MCF 10A (cell line): ENCODE measurements around the gene PIGS. TPM values are rescaled to one million over a fixed set of nuclear protein-coding genes. Genes with fewer than 3 reads are reported as not detected.

Experiments used
- BruUV-seq: library from RNA; stranded (reverse); fragments of 400-500 nt; replicated peaks from 2 replicates; lab custom pipeline; 2021; lab: Mats Ljungman, UMichigan
- CTCF ChIA-PET: fragments of 300-600 bp; sonication (Branson Sonifier 250); formaldehyde crosslinking; extraction: SDS; loops from one replicate; lab custom pipeline; 2021; ENCODE audit warnings: antibody characterized with exemption, inconsistent platforms; lab: Yijun Ruan, JAX
- POLR2A ChIA-PET: fragments of 300-600, 350-650 bp; sonication (Branson Sonifier 250); formaldehyde crosslinking; extraction: SDS; loops from one replicate; lab custom pipeline; 2020; ENCODE audit warnings: antibody characterized with exemption, inconsistent platforms; lab: Yijun Ruan, JAX
- DNase-seq: peaks from one replicate; pipeline ENCODE4 v3.0.0-alpha.2; 2018; ENCODE audit not compliant: unreplicated experiment
- H3K27ac Mint-ChIP-seq: one replicate; pipeline ENCODE4 v1.8.0; 2022; ENCODE audit warnings: mild to moderate bottlenecking, low read depth, mixed read lengths; ENCODE audit not compliant: unreplicated experiment
- H3K27me3 Mint-ChIP-seq: one replicate; pipeline ENCODE4 v1.8.0; 2022; ENCODE audit warnings: mixed read lengths; ENCODE audit not compliant: insufficient read depth, unreplicated experiment
- H3K36me3 Mint-ChIP-seq: one replicate; pipeline ENCODE4 v1.8.0; 2022; ENCODE audit warnings: mild to moderate bottlenecking, moderate library complexity, mixed read lengths; ENCODE audit not compliant: insufficient read depth, unreplicated experiment
- H3K4me1 Mint-ChIP-seq: one replicate; pipeline ENCODE4 v1.8.0; 2022; ENCODE audit warnings: mixed read lengths; ENCODE audit not compliant: insufficient read depth, unreplicated experiment
- H3K4me3 Mint-ChIP-seq: one replicate; pipeline ENCODE4 v1.8.0; 2022; ENCODE audit warnings: mild to moderate bottlenecking, moderate library complexity, mixed read lengths; ENCODE audit not compliant: unreplicated experiment
- H3K9me3 Mint-ChIP-seq: one replicate; pipeline ENCODE4 v1.8.0; 2022; ENCODE audit warnings: mixed read lengths; ENCODE audit not compliant: unreplicated experiment
- intact Hi-C: fragments of 100-400 bp; cut with micrococcal nuclease; formaldehyde crosslinking; loops from 2 replicates; pipeline ENCODE4 v1.14.1; 2022
- total RNA-seq: library from RNA; stranded (reverse); gene quantifications from 2 replicates; pipeline ENCODE4 v1.2.3, GENCODE V29; 2022
- TF ChIP-seq, protein P1 (sequence below): fragments of 200-600 bp; IDR thresholded peaks from one replicate; pipeline ENCODE4 v1.8.0; 2022; ENCODE audit warnings: antibody characterized with exemption, mild to moderate bottlenecking; ENCODE audit not compliant: unreplicated experiment

PIGS gene
- total RNA-seq, 1 experiment from 2014 or later = 50.5 TPM

DNA sequence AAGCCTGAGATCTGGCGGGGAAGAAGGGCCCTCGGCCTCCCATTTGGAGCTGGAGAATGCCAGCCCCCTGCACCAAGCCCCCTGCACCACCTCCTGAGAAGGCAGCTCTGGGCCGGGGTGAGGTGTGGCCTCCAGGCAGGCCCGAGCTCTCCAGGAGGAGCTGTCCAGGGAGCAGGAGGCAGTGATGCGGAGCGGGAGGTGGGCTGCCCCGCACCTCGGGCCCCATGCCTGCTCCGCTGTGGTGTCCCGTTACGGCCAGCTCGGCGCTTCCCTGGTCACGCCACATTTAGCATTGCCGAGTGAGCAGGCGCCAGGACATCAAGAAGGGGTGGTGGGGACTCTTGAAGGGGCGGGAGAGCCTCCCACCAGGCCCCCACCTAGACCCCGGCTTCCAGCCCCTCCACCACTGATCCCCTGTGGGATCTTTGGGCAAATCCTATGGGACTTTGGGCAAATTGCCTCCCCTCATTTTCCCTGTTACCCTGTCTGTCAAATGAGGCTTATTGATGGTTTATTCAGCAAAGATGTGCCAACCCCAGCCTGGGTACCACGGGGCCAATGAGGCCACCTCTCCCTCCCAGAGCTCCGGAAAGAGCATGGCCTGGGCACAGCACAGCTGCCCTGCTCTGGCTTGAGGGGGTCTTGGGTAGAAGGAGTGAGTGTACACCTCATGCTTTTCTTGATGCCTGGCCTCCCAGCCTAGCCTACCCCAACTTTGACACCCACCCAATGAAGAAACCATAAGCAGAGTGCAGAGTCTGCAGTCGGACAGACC lies 49.8 kb downstream of the PIGS start:
- H3K4me3 Mint-ChIP-seq = no peak overlapping the region
- no TSS peak for BruUV-seq
- POLR2A ChIA-PET = no interaction called here

DNA sequence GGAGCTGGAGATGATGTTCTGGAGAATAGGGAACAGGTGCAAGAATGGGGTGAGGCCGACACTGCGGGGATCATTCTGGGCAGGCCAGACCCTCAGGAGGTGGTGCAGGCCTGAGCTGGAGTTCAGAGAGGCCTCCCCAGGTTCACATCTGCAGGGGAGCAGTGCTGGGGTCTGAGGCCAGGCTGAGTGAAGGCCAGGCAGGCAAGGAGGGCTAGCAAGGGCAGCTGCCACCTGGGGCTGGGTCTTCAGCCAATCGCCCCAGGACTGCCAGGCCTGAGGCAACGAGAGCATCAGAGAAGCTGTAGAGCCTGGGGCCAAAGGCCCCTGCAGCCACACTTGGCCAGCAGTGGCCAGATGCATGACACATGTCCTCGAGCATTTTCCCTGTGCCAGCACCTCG lies 50.6 kb downstream of the PIGS start:
- Mint-ChIP-seq H3K27ac (no peak overlapping the region), H3K4me3 (no peak overlapping the region), H3K4me1 (peaks cover 11% of the 10 kb centered on the region), H3K9me3 (no peaks in the 10 kb centered on the region), H3K36me3 (peaks cover 4% of the 10 kb centered on the region), H3K27me3 (no peaks in the 10 kb centered on the region)
- BruUV-seq = no TSS peak
- ChIA-PET POLR2A (interaction anchor here (0.6 kb wide), 1 partner anchor 25 kb away, joined by 3 read pairs; no protein-coding TSS in a partner anchor), CTCF (interaction anchor here (0.6 to 1.3 kb wide), 6 partner anchors 8 to 74 kb away, joined by 3 to 8 read pairs (median 4); no protein-coding TSS in a partner anchor)
- DNase-seq = no peak
- intact Hi-C loops = no loop called here
- TF ChIP-seq, protein P1, sequence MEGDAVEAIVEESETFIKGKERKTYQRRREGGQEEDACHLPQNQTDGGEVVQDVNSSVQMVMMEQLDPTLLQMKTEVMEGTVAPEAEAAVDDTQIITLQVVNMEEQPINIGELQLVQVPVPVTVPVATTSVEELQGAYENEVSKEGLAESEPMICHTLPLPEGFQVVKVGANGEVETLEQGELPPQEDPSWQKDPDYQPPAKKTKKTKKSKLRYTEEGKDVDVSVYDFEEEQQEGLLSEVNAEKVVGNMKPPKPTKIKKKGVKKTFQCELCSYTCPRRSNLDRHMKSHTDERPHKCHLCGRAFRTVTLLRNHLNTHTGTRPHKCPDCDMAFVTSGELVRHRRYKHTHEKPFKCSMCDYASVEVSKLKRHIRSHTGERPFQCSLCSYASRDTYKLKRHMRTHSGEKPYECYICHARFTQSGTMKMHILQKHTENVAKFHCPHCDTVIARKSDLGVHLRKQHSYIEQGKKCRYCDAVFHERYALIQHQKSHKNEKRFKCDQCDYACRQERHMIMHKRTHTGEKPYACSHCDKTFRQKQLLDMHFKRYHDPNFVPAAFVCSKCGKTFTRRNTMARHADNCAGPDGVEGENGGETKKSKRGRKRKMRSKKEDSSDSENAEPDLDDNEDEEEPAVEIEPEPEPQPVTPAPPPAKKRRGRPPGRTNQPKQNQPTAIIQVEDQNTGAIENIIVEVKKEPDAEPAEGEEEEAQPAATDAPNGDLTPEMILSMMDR = no peak

More for the DNA sequence above, 49.8 kb downstream of the PIGS start:
- H3K9me3 Mint-ChIP-seq = no peaks in the 10 kb centered on the region
- H3K27me3 Mint-ChIP-seq = no peaks in the 10 kb centered on the region
- DNase-seq = no peak
- CTCF ChIA-PET = interaction anchor here (0.7 to 1.3 kb wide), 5 partner anchors 18 to 141 kb away, joined by 3 to 8 read pairs (median 4); no protein-coding TSS in a partner anchor
- intact Hi-C loops = no loop called here
- peaks cover 4% of the 10 kb centered on the region for H3K36me3 Mint-ChIP-seq
- TF ChIP-seq, protein P1 = no peak
- peaks cover 15% of the 10 kb centered on the region for H3K4me1 Mint-ChIP-seq
- H3K27ac Mint-ChIP-seq = no peak overlapping the region

DNA sequence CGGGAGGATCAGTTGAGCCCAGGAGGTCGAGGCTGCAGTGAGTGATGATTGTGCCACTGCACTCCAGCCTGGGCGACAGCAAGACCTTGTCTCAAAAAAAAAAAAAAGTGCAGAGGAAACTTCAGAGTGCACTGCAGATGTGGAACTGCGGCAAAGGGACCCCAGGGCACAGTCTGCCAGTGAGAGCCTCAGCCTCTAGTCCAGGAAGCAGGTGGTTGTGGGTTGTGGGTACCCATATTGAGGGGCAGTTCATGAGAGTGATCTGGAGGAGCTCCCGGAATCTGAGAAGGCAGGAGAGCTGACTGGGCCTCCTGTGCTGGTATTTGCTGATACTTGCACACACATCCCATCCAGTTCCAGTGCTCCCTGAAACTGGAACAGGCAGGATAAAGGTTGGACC lies 52.1 kb downstream of the PIGS start:
- no peak for DNase-seq
- TF ChIP-seq, protein P1 = no peak
- no peaks in the 10 kb centered on the region for H3K27me3 Mint-ChIP-seq
- POLR2A ChIA-PET = interaction anchor here (1.2 kb wide), 1 partner anchor 12 kb away, joined by 4 read pairs; no protein-coding TSS in a partner anchor
- BruUV-seq = no TSS peak
- H3K27ac Mint-ChIP-seq = no peak overlapping the region
- no peaks in the 10 kb centered on the region for H3K4me1 Mint-ChIP-seq
- peaks cover 4% of the 10 kb centered on the region for H3K36me3 Mint-ChIP-seq
- H3K9me3 Mint-ChIP-seq = no peaks in the 10 kb centered on the region
- CTCF ChIA-PET = interaction anchor here (0.8 kb wide), 1 partner anchor 24 kb away, joined by 3 read pairs; no protein-coding TSS in a partner anchor
- H3K4me3 Mint-ChIP-seq = no peak overlapping the region
- intact Hi-C loops = no loop called here

DNA sequence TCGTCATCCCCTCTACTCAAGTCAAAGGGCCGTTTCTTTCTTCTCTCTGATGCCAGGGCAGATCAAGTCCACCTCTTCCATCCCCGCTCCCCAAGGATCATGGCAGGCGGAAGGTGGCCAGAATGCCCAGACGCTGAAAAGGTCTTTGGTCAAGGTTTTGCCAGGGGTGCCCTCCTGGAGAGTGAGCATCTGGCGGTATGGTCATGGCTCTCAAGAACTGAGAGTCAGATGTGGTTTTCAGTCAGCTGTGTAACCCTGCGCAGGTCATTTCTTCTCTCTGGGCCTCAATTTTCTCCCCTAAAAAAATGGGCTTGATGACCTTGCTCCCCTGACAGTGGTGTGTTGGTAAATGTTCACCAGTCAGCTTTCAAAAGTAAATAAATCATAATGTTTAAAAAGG lies 52.7 kb downstream of the PIGS start:
- no peak overlapping the region for H3K27ac Mint-ChIP-seq
- peaks cover 5% of the 10 kb centered on the region for H3K27me3 Mint-ChIP-seq
- H3K9me3 Mint-ChIP-seq = no peaks in the 10 kb centered on the region
- DNase-seq = no peak
- H3K4me1 Mint-ChIP-seq = no peaks in the 10 kb centered on the region
- BruUV-seq = no TSS peak
- H3K4me3 Mint-ChIP-seq = no peak overlapping the region
- ChIA-PET POLR2A (interaction anchor here (0.6 kb wide), 1 partner anchor 138 kb away, joined by 4 read pairs; no protein-coding TSS in a partner anchor), CTCF (no interaction called here)
- intact Hi-C loops = no loop called here
- H3K36me3 Mint-ChIP-seq = peaks cover 4% of the 10 kb centered on the region
- TF ChIP-seq, protein P1 = no peak
